ENCODE data around the gene TARBP2. TPM values are rescaled to one million over a fixed set of nuclear protein-coding genes. Genes with fewer than 3 reads are reported as not detected.

The TARBP2 gene
- polyA plus RNA-seq, 3 donors, result 16.6 to 39.4 (median 24.4) TPM

- WGBS (ENCODE audit: insufficient coverage), result no CpG with 5 or more reads among the region's 2 CpGs
- H3K27ac Mint-ChIP-seq, result peak overlapping the region in 2 of 7 donors; percentile 2 to 10
- no peak for DNase-seq
These were observed 50.8 kb downstream of the TARBP2 start for GRCh38 chr12:53551889-53552291.

More at GRCh38 chr12:53551889-53552291, 50.8 kb downstream of the TARBP2 start:
- Histone ChIP-seq H3K4me1 (ENCODE audit: control insufficient read depth in 1 of 2, insufficient read depth in 2 of 2, low read length in 2 of 2) (no peaks in the 10 kb centered on the region), H3K9ac (ENCODE audit: insufficient read depth, low read length, poor library complexity, severe bottlenecking) (no peak overlapping the region), H3K9me3 (replicated peaks in 1 of 2; ENCODE audit: control insufficient read depth in 1 of 2, insufficient read depth in 1 of 2, low read length in 2 of 2) (no peaks in the 10 kb centered on the region), H3K27me3 (ENCODE audit: control insufficient read depth in 2 of 2, insufficient read depth in 2 of 2, low read length in 2 of 2) (no peaks in the 10 kb centered on the region), H3K36me3 (replicated peaks in 1 of 2; ENCODE audit: control insufficient read depth in 1 of 2, insufficient read depth in 2 of 2, low read length in 2 of 2) (peaks cover 36 to 63% of the 10 kb centered on the region in 2 donors), H3K4me3 (replicated peaks in 1 of 3; ENCODE audit: low read depth in 2 of 3, low read length in 3 of 3) (no peak overlapping the region), H4K20me1 (ENCODE audit: insufficient read depth, low read length) (no peaks in the 10 kb centered on the region), H2AFZ (ENCODE audit: insufficient read depth, low read depth, low read length, poor library complexity, severe bottlenecking) (no peak overlapping the region), H3K79me2 (ENCODE audit: insufficient read depth, low read length) (peaks cover 7% of the 10 kb centered on the region), H3K27ac (ENCODE audit: low read depth in 1 of 2, low read length in 2 of 2) (peak overlapping the region in 1 of 2 donors; percentile 26), H3K4me2 (replicated peaks; ENCODE audit: extremely low read depth, low read length, poor library complexity, severe bottlenecking) (no peak overlapping the region)
- intact Hi-C loops (cut with micrococcal nuclease), result no loop called here
- no peaks in the 10 kb centered on the region for H3K9me3 Mint-ChIP-seq
- TF ChIP-seq CTCF (IDR thresholded peaks at IDR 0.05), result no peak
- H3K27me3 Mint-ChIP-seq (ENCODE audit: low read depth in 3 of 3), result no peaks in the 10 kb centered on the region
- no peak overlapping the region for H3K4me3 Mint-ChIP-seq
- H3K4me1 Mint-ChIP-seq, result no peaks in the 10 kb centered on the region
- H3K36me3 Mint-ChIP-seq, result peaks cover 39 to 60% of the 10 kb centered on the region in 2 donors

All from CD14-positive monocyte (primary cell).